NCI-H748 (cell line): ENCODE results near the gene TIE1.

ENCODE experiments used
- DNase-seq: peaks from one replicate; lab custom pipeline; 2025; ENCODE audit not compliant: unreplicated experiment; lab: John Stamatoyannopoulos, UW

The TIE1 gene

GRCh38 chr1:43292679-43293078, 8.1 kb upstream of the TIE1 start:
- no peak for DNase-seq

GRCh38 chr1:43293176-43293575, 7.6 kb upstream of the TIE1 start:
- no peak for DNase-seq

GRCh38 chr1:43293896-43294760, 6.7 kb upstream of the TIE1 start:
- no peak for DNase-seq

GRCh38 chr1:43294761-43295160, 6.0 kb upstream of the TIE1 start:
- DNase-seq, result no peak

GRCh38 chr1:43296207-43296606, 4.6 kb upstream of the TIE1 start:
- no peak for DNase-seq

- no peak for DNase-seq
These were observed 2.7 kb upstream of the TIE1 start for GRCh38 chr1:43298055-43298454.

GRCh38 chr1:43299101-43299500, 1.7 kb upstream of the TIE1 start:
- DNase-seq, result no peak

- no peak for DNase-seq
These were observed 1.4 kb downstream of the TIE1 start for GRCh38 chr1:43302201-43302600.

- no peak for DNase-seq
These were observed 2.1 kb downstream of the TIE1 start for GRCh38 chr1:43302721-43303470.

GRCh38 chr1:43303471-43304313, 2.9 kb downstream of the TIE1 start:
- no peak for DNase-seq

GRCh38 chr1:43304314-43304681, 3.5 kb downstream of the TIE1 start:
- no peak for DNase-seq

- no peak for DNase-seq
These were observed 4.1 kb downstream of the TIE1 start for GRCh38 chr1:43304771-43305300.

GRCh38 chr1:43305461-43305860, 4.7 kb downstream of the TIE1 start:
- no peak for DNase-seq

GRCh38 chr1:43305926-43306687, 5.3 kb downstream of the TIE1 start:
- DNase-seq, result no peak

- DNase-seq, result no peak
These were observed 6.1 kb downstream of the TIE1 start for GRCh38 chr1:43306688-43307457.

GRCh38 chr1:43307458-43308158, 6.8 kb downstream of the TIE1 start:
- DNase-seq, result no peak

GRCh38 chr1:43308635-43309404, 8.0 kb downstream of the TIE1 start:
- DNase-seq, result no peak

- DNase-seq, result no peak
These were observed 8.7 kb downstream of the TIE1 start for GRCh38 chr1:43309405-43310025.
